ENCODE results near the gene SLC2A6.

The SLC2A6 gene

DNA sequence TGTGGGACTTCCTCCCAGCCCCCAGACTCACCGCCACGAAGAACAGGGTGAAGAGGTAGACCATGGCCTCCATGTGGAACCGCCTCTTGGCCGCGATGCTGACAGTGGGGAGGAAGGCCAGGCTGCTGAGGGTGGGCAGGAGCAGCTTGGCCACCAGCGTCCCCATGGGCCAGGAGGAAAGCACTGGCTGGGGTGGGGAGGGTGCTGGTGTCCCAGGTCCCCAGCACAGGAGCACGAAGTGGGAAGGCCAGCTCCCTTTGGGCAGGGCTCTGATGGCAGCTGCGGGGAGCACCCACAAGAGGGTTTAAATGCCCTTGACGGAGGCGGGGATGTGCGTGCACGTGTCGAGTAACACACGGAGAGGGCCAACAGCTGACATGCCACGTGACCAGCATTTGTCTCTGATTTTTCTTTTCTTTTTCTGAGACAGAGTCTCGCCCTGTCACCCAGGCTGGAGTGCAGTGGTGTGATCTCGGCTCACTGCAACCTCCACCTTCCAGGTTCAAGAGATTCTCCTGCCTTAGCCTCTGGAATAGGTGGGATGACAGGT lies 45.9 kb upstream of the SLC2A6 start, which contains the start of gene MYMK:
Gene MYMK, minus strand, starts transcription at position 281 of the 550 bp plus-strand sequence. Its CDS starts 115 bp downstream, at position 166.
- TF ChIP-seq, protein P1, sequence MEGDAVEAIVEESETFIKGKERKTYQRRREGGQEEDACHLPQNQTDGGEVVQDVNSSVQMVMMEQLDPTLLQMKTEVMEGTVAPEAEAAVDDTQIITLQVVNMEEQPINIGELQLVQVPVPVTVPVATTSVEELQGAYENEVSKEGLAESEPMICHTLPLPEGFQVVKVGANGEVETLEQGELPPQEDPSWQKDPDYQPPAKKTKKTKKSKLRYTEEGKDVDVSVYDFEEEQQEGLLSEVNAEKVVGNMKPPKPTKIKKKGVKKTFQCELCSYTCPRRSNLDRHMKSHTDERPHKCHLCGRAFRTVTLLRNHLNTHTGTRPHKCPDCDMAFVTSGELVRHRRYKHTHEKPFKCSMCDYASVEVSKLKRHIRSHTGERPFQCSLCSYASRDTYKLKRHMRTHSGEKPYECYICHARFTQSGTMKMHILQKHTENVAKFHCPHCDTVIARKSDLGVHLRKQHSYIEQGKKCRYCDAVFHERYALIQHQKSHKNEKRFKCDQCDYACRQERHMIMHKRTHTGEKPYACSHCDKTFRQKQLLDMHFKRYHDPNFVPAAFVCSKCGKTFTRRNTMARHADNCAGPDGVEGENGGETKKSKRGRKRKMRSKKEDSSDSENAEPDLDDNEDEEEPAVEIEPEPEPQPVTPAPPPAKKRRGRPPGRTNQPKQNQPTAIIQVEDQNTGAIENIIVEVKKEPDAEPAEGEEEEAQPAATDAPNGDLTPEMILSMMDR (IDR thresholded peaks at IDR 0.05; ENCODE audit: insufficient read depth, low read length, missing control alignments): no peak
- POLR2A ChIA-PET: no interaction called here
- CTCF ChIA-PET: no interaction called here
- no peak within 1 kb of the TSS for H3K4me3 ChIP-seq (ENCODE audit: low read depth, low read length)
- no peak for DNase-seq (ENCODE audit: low read depth, low spot score)

DNA sequence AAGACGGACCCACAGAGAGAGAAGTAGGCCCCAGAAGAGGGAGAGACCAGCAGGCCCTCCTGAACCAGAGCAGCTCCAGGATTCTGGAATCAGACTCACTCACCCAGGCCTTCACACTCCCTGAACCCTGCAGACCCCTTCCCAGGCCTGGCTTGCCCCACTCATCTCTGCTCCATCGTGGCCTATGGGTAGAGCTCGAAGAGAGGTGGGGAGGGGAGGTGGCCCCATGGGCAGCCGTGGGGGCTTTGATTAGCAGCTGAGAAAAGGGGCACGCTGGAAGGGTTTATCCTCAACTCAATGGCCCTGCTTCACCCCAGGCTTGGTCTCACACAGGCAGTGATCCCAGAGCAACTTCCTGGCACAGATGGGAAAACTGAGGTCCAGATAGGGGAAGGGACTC lies 45.2 kb upstream of the SLC2A6 start:
- TF ChIP-seq, protein P1 (IDR thresholded peaks at IDR 0.05; ENCODE audit: insufficient read depth, low read length, missing control alignments): no peak
- CTCF ChIA-PET: no interaction called here
- POLR2A ChIA-PET: no interaction called here
- H3K4me3 ChIP-seq (ENCODE audit: low read depth, low read length): no peak overlapping the region
- DNase-seq (ENCODE audit: low read depth, low spot score): no peak

GRCh38 chr9:133523106-133523505 lies 44.2 kb upstream of the SLC2A6 start:
- H3K4me3 ChIP-seq (ENCODE audit: low read depth, low read length): no peak overlapping the region
- ChIA-PET CTCF (no interaction called here), POLR2A (no interaction called here)
- DNase-seq (ENCODE audit: low read depth, low spot score): no peak
- TF ChIP-seq, protein P1 (IDR thresholded peaks at IDR 0.05; ENCODE audit: insufficient read depth, low read length, missing control alignments): no peak

DNA sequence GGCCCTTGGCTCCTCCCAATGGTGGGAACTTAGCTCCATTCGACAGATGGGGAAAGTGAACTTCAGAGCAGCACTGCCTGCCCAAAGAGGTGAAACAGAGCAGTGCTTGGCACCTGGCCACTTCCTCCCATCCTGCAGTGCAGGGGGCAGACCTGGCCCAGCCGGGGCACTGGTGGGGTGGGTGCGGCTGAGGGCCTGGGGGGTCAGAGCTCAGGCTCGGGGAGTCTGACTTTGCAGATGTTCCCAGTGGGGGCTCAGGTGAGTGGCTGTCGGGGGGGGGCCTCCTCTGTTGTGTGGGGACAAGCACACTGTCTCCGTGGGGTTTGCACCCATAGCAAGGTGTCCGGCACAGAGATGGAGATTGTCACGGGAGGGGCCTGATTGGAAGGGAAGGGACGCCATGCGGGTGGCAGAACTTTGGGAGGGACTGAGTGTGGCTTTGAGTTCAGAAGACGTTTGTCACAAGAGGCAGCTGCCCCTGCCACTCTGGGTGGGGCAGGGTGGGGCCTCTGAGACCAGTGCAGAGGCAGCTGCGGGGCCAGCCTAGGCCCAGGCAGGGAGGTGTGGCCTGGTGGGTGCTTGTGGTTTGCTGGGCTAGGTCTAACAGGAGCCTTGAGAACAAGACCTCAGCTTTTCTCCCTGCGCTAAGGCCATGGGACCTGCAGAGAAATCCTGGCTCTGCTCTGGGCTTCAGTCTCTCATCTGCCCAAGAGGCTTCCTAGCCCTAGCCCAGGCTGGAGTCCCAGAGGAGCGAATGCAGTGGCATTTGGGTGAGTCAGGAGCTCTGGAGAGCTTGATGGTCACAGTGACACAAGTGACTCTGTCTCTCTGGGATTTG lies 43.4 kb upstream of the SLC2A6 start:
- CTCF ChIA-PET: no interaction called here

DNA sequence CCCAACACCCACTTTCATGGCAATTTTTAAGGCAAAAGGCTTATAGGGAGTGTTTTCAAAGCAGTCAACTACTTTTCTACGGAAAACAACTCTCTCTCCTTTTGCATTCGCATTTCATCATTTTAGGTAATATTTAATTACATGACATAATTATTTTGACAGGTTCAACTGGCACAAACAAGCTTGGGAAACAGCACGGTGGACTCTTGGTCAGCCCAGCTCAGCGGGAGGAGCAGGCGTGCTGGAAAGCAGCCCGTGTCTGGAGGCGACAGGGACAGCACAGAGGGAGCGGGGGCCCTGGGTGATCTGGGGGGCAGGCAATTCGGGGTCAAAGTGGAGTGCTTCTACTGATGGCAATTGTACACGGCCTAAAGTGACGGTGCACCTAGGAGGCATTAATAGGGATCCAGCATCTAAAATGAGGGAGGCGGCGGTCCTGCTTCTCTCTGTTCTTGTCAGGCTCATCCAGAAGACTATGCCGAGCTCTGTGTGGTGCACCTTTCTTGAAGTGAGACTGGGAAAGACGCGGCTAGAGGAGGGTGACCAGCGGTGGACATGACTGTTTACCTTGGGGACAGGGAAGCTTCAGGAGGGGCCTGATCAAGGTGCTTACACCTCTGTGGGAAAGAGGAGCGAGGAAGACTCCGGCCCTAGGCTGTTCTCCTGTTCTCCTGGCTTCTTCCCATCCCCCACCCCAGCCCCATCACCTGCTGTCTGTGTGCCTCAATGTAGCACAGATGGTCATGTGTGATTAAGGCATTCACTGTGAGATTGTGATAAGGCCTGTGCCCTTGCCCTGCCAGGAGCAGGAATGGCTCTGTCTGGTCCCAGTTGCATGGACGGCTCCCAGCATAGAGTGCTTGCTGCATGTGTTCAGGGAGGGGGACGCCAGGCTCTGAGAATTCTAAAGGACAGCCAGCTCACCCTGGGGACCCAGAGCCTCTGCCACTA lies 42.5 kb upstream of the SLC2A6 start:
- DNase-seq (ENCODE audit: low read depth, low spot score): no peak
- POLR2A ChIA-PET: no interaction called here
- TF ChIP-seq, protein P1 (IDR thresholded peaks at IDR 0.05; ENCODE audit: insufficient read depth, low read length, missing control alignments): no peak

More for the DNA sequence above, 43.4 kb upstream of the SLC2A6 start:
- no peak for DNase-seq (ENCODE audit: low read depth, low spot score)
- POLR2A ChIA-PET: no interaction called here
- TF ChIP-seq, protein P1 (IDR thresholded peaks at IDR 0.05; ENCODE audit: insufficient read depth, low read length, missing control alignments): no peak
- H3K4me3 ChIP-seq (ENCODE audit: low read depth, low read length): no peak overlapping the region

More for the DNA sequence above, 42.5 kb upstream of the SLC2A6 start:
- CTCF ChIA-PET: no interaction called here
- no peak overlapping the region for H3K4me3 ChIP-seq (ENCODE audit: low read depth, low read length)
